K562 (cell line): Measurements from ENCODE around the gene CLK3. TPM values are rescaled to one million over a fixed set of nuclear protein-coding genes. Genes with fewer than 3 reads are reported as not detected.
A peak's percentile ranks its signal among the peaks of the same experiment; 100 is the strongest.

Experiments
- ARID2 ChIP-seq: fragments of 450-650 bp; IDR thresholded peaks from 2 replicates; pipeline ENCODE4 v1.6.1; 2017; ENCODE audit warnings: antibody characterized with exemption, mild to moderate bottlenecking
- CC2D1A ChIP-seq: fragments of 450-650 bp; IDR thresholded peaks from 2 replicates; pipeline ENCODE4 v1.6.1; 2017; ENCODE audit warnings: mild to moderate bottlenecking
- CEBPG ChIP-seq, 3 experiments: fragments of 200-800 bp in 1 of 3; sonication (Bioruptor generic) in 1 of 3; sonication (generic) in 1 of 3; formaldehyde crosslinking in 1 of 3; IDR thresholded peaks in 2 of 3; conservative IDR thresholded peaks in 1 of 3; 2 replicates each; pipeline versions ENCODE4 v1.6.1 to v1.8.0; 2016 to 2022; ENCODE audit warnings: missing compliant biosample characterization in 2 of 3, missing genetic modification characterization in 2 of 3, mild to moderate bottlenecking in 1 of 3, missing genetic modification reagents in 1 of 3
- MTA3 ChIP-seq: fragments of 450-650 bp; formaldehyde crosslinking; IDR thresholded peaks from 2 replicates; pipeline ENCODE4 v1.6.1; 2017; ENCODE audit warnings: mild to moderate bottlenecking, borderline replicate concordance
- NCOR1 ChIP-seq: fragments of 450-650 bp; IDR thresholded peaks from 2 replicates; pipeline ENCODE4 v1.6.1; 2016; ENCODE audit warnings: mild to moderate bottlenecking, moderate library complexity
- NR4A1 ChIP-seq, 2 experiments: fragments of 250-450 bp in 1 of 2; fragments of 450-650 bp in 1 of 2; sonication (Bioruptor Pico) in 1 of 2; IDR thresholded peaks; 2 replicates each; pipeline versions ENCODE4 v1.4.0 to v1.6.1; 2016 to 2020; ENCODE audit warnings: mild to moderate bottlenecking in 2 of 2, missing compliant biosample characterization in 1 of 2, missing genetic modification characterization in 1 of 2, moderate library complexity in 1 of 2
- PHF21A ChIP-seq: fragments of 450-650 bp; IDR thresholded peaks from 2 replicates; pipeline ENCODE4 v1.6.1; 2017; ENCODE audit warnings: low read depth, borderline replicate concordance
- SP1 ChIP-seq: sonication (generic); formaldehyde crosslinking; IDR thresholded peaks from 2 replicates; pipeline ENCODE4 v1.8.1; 2022; ENCODE audit warnings: mild to moderate bottlenecking, missing genetic modification reagents
- TBP ChIP-seq: optimal IDR thresholded peaks from 2 replicates; pipeline ENCODE3; 2011; ENCODE audit warnings: low read depth, low read length, improper control_type of control experiment
- THRA ChIP-seq: fragments of 450-650 bp; IDR thresholded peaks from 2 replicates; pipeline ENCODE4 v1.6.1; 2017; ENCODE audit warnings: mild to moderate bottlenecking, moderate library complexity
- TRIM28 ChIP-seq: fragments of 450-650 bp; IDR thresholded peaks from 2 replicates; pipeline ENCODE4 v1.6.1; 2017
- ZBTB11 ChIP-seq, 3 experiments: fragments of 200-800 bp in 1 of 3; fragments of 250-450 bp in 1 of 3; fragments of 450-650 bp in 1 of 3; sonication (Bioruptor Pico) in 1 of 3; sonication (Bioruptor generic) in 1 of 3; formaldehyde crosslinking in 1 of 3; IDR thresholded peaks; 2 replicates each; pipeline versions ENCODE4 v1.6.1 to v1.8.0; 2016 to 2022; ENCODE audit warnings: mild to moderate bottlenecking in 2 of 3, missing genetic modification characterization in 2 of 3, missing compliant biosample characterization in 1 of 3, moderate library complexity in 1 of 3
- ZBTB12 ChIP-seq: fragments of 250-450 bp; sonication (Bioruptor Pico); IDR thresholded peaks from 2 replicates; pipeline ENCODE4 v1.4.0; 2020
- polyA plus RNA-seq, 8 experiments: library from polyadenylated mRNA; depleted of rRNA in 4 of 8; stranded (reverse) in 5 of 8; unstranded in 3 of 8; fragments of >200 nt; fragmentation: Nextera tagmentation in 2 of 8; fragmentation: Illumina TruSeq in 1 of 8; extraction: Ambion mirVana in 2 of 8; extraction: Trizol in 1 of 8; gene quantifications; 2 replicates each; pipeline versions ENCODE4 v1.2.1 to v1.2.3, GENCODE V29; 2011 to 2014; ENCODE audit warnings: inconsistent platforms in 1 of 8, missing spikeins in 1 of 8
- total RNA-seq, 7 experiments: library from RNA; depleted of rRNA in 6 of 7; stranded (reverse); fragments of >200 nt in 6 of 7; fragmentation: Illumina TruSeq in 2 of 7; extraction: Trizol in 2 of 7; gene quantifications; 2 replicates each; pipeline versions ENCODE4 v1.2.1 to v1.2.3, GENCODE V29; 2011 to 2021; ENCODE audit warnings: low replicate concordance in 1 of 7

The CLK3 gene
- total and polyA plus RNA-seq, 9 of the 15 experiments (the other 6 are each of a cell fraction or from before 2014, with no cell fraction given), result 1.2 to 95.2 (median 51.7) TPM

GRCh38 chr15:74635228-74635627 lies 19.6 kb downstream of the CLK3 start (continued):
- no peak for TF ChIP-seq TRIM28
- no peak for TF ChIP-seq THRA
- TF ChIP-seq MTA3, result no peak
- no peak for TF ChIP-seq SP1
- 0 out of 2 replicates have a peak, but pooled peaks have one; percentile 10 for TF ChIP-seq CEBPG (CRISPR knock-in tag; IDR thresholded peaks at IDR 0.05)
- no peak for TF ChIP-seq CEBPG (tag; conservative IDR thresholded peaks at IDR 0.05 in 1 of 2, IDR thresholded peaks at IDR 0.05 in 1 of 2)
- no peak for TF ChIP-seq ZBTB12 (CRISPR knock-in tag)
- no peak for TF ChIP-seq ZBTB11 (CRISPR knock-in tag; IDR thresholded peaks at IDR 0.05)
- no peak for TF ChIP-seq NCOR1
- no peak for TF ChIP-seq TBP
- TF ChIP-seq NR4A1 (CRISPR knock-in tag; IDR thresholded peaks at IDR 0.05), result no peak
- TF ChIP-seq NR4A1 (tag; IDR thresholded peaks at IDR 0.05), result no peak
- TF ChIP-seq CC2D1A, result peak; percentile 63
- TF ChIP-seq PHF21A, result no peak
- TF ChIP-seq ARID2, result peak; percentile 80
